Glutamatergic neuron (in vitro differentiated cells): ENCODE results near the gene ZNF628. TPM values are rescaled to one million over a fixed set of nuclear protein-coding genes. Genes with fewer than 3 reads are reported as not detected.
"Not testable (repeated sequence)": the region's sequence is repeated elsewhere in the genome, so short reads cannot be mapped to it uniquely, and the experiment has no call there.

ENCODE experiments used
- DNase-seq: peaks from one replicate; pipeline ENCODE4 v3.0.0; 2022
- H3K27ac Mint-ChIP-seq: one replicate; pipeline ENCODE4 v1.8.0; 2020; ENCODE audit warnings: mild to moderate bottlenecking, mixed read lengths, inconsistent platforms; ENCODE audit not compliant: unreplicated experiment
- H3K27me3 Mint-ChIP-seq: one replicate; pipeline ENCODE4 v1.8.0; 2020; ENCODE audit warnings: mild to moderate bottlenecking, moderate library complexity, mixed read lengths, inconsistent platforms; ENCODE audit not compliant: unreplicated experiment
- H3K36me3 Mint-ChIP-seq: one replicate; pipeline ENCODE4 v1.8.0; 2020; ENCODE audit warnings: mild to moderate bottlenecking, mixed read lengths, inconsistent platforms; ENCODE audit not compliant: unreplicated experiment
- H3K4me1 Mint-ChIP-seq: one replicate; pipeline ENCODE4 v1.8.0; 2020; ENCODE audit warnings: mild to moderate bottlenecking, low read depth, mixed read lengths, inconsistent platforms; ENCODE audit not compliant: unreplicated experiment
- H3K4me3 Mint-ChIP-seq: one replicate; pipeline ENCODE4 v1.8.0; 2020; ENCODE audit warnings: mild to moderate bottlenecking, mixed read lengths, inconsistent platforms; ENCODE audit not compliant: unreplicated experiment
- H3K9me3 Mint-ChIP-seq: one replicate; pipeline ENCODE4 v1.8.0; 2020; ENCODE audit warnings: mild to moderate bottlenecking, moderate library complexity, mixed read lengths, inconsistent platforms; ENCODE audit not compliant: unreplicated experiment
- CTCF ChIP-seq: fragments of 200-600 bp; sonication (generic); IDR thresholded peaks from one replicate; pipeline ENCODE4 v1.5.0; 2021; ENCODE audit not compliant: partially characterized antibody, unreplicated experiment
- total RNA-seq: library from RNA; stranded (reverse); fragmentation: NEBNext Ultra II Directional; extraction: Animal tissue kit (Norgen Biotek cat#: 25700); gene quantifications from one replicate; pipeline ENCODE4 v1.2.1, GENCODE V29; 2021; ENCODE audit not compliant: unreplicated experiment

ZNF628 gene
- total RNA-seq, 1 donor from 2014 or later = 13.7 TPM

GRCh38 chr19:55447421-55448174 lies 28.8 kb upstream of the ZNF628 start:
- H3K36me3 Mint-ChIP-seq = peaks cover 4% of the 10 kb centered on the region
- peak; percentile 52 for DNase-seq

GRCh38 chr19:55448175-55448490 lies 28.3 kb upstream of the ZNF628 start:
- H3K27ac Mint-ChIP-seq, H3K36me3 Mint-ChIP-seq, H3K4me1 Mint-ChIP-seq, H3K9me3 Mint-ChIP-seq, H3K4me3 Mint-ChIP-seq, DNase-seq: not testable (repeated sequence)
- peaks cover 30% of the 10 kb centered on the region for H3K27me3 Mint-ChIP-seq

More at GRCh38 chr19:55447421-55448174, 28.8 kb upstream of the ZNF628 start:
- H3K4me1 Mint-ChIP-seq = no peaks in the 10 kb centered on the region
- H3K9me3 Mint-ChIP-seq = peaks cover 6% of the 10 kb centered on the region
- no peak overlapping the region for H3K27ac Mint-ChIP-seq
- H3K4me3 Mint-ChIP-seq = no peak overlapping the region
- TF ChIP-seq CTCF = no peak
- H3K27me3 Mint-ChIP-seq = peaks cover 30% of the 10 kb centered on the region

GRCh38 chr19:55449469-55449868 lies 26.9 kb upstream of the ZNF628 start:
- Mint-ChIP-seq H3K27ac (no peak overlapping the region), H3K9me3 (peaks cover 10% of the 10 kb centered on the region), H3K4me1 (no peaks in the 10 kb centered on the region), H3K36me3 (peaks cover 4% of the 10 kb centered on the region), H3K4me3 (no peak overlapping the region), H3K27me3 (peaks cover 23% of the 10 kb centered on the region)
- TF ChIP-seq CTCF = no peak
- DNase-seq = no peak

- peaks cover 16% of the 10 kb centered on the region for H3K27me3 Mint-ChIP-seq
- DNase-seq = no peak
These were observed 25.1 kb upstream of the ZNF628 start for GRCh38 chr19:55451163-55451964.

More at GRCh38 chr19:55451163-55451964, 25.1 kb upstream of the ZNF628 start:
- H3K27ac Mint-ChIP-seq = no peak overlapping the region
- no peak for TF ChIP-seq CTCF
- peaks cover 3% of the 10 kb centered on the region for H3K4me1 Mint-ChIP-seq
- H3K36me3 Mint-ChIP-seq = no peaks in the 10 kb centered on the region
- peak overlapping the region; percentile 89 for H3K4me3 Mint-ChIP-seq
- H3K9me3 Mint-ChIP-seq = peaks cover 6% of the 10 kb centered on the region
